H9 (cell line): Measurements from ENCODE around the gene GFY. TPM values are rescaled to one million over a fixed set of nuclear protein-coding genes. Genes with fewer than 3 reads are reported as not detected.

Source experiments
- DNase-seq: peaks from one replicate; pipeline ENCODE4 v3.0.0-alpha.2; 2017
- H2AFZ ChIP-seq: one replicate; pipeline ENCODE4 v1.6.1; 2013; ENCODE audit warnings: mild to moderate bottlenecking, low read length, control low read depth, moderate library complexity
- H2AK5ac ChIP-seq: 2 replicates; pipeline ENCODE4 v1.6.1; 2013; ENCODE audit warnings: low read length, control low read depth, mixed read lengths; ENCODE audit not compliant: insufficient read length
- H2BK120ac ChIP-seq: one replicate; pipeline ENCODE4 v1.6.1; 2013; ENCODE audit warnings: low read depth, mild to moderate bottlenecking, low read length, control low read depth, inconsistent platforms; ENCODE audit not compliant: poor library complexity, severe bottlenecking
- H2BK12ac ChIP-seq: 2 replicates; pipeline ENCODE4 v1.6.1; 2013; ENCODE audit warnings: low read length, control low read depth, mixed read lengths, low read depth; ENCODE audit not compliant: insufficient read length
- H2BK15ac ChIP-seq: 2 replicates; pipeline ENCODE4 v1.6.1; 2013; ENCODE audit warnings: low read depth, low read length, control low read depth
- H2BK20ac ChIP-seq: one replicate; pipeline ENCODE4 v1.6.1; 2013; ENCODE audit warnings: low read depth, mild to moderate bottlenecking, low read length, control low read depth, inconsistent platforms; ENCODE audit not compliant: poor library complexity, severe bottlenecking
- H2BK5ac ChIP-seq: 2 replicates; pipeline ENCODE4 v1.6.1; 2013; ENCODE audit warnings: low read length, control low read depth, mixed read lengths; ENCODE audit not compliant: insufficient read length
- H3K14ac ChIP-seq: 2 replicates; pipeline ENCODE4 v1.6.1; 2013; ENCODE audit warnings: low read length, control low read depth; ENCODE audit not compliant: insufficient read depth
- H3K18ac ChIP-seq: 2 replicates; pipeline ENCODE4 v1.6.1; 2013; ENCODE audit warnings: low read depth, mild to moderate bottlenecking, mixed read lengths, low read length, control low read depth; ENCODE audit not compliant: insufficient read length
- H3K23ac ChIP-seq: 2 replicates; pipeline ENCODE4 v1.6.1; 2013; ENCODE audit warnings: low read length, control low read depth, mixed read lengths, low read depth; ENCODE audit not compliant: insufficient read length
- H3K23me2 ChIP-seq: 2 replicates; pipeline ENCODE4 v1.6.1; 2013; ENCODE audit warnings: low read depth, mild to moderate bottlenecking, mixed read lengths, low read length, control low read depth; ENCODE audit not compliant: insufficient read length, poor library complexity, severe bottlenecking
- H3K27ac ChIP-seq: 2 replicates; pipeline ENCODE4 v1.5.1; 2013; ENCODE audit warnings: low read length, control low read depth, mixed read lengths, low read depth; ENCODE audit not compliant: insufficient read length
- H3K27me3 ChIP-seq: 2 replicates; pipeline ENCODE4 v1.6.1; 2013; ENCODE audit warnings: low read length, control low read depth, inconsistent platforms; ENCODE audit not compliant: insufficient read depth
- H3K4ac ChIP-seq: 2 replicates; pipeline ENCODE4 v1.6.1; 2013; ENCODE audit warnings: low read depth, mild to moderate bottlenecking, control low read depth, inconsistent platforms, low read length, moderate library complexity
- H3K4me1 ChIP-seq: 2 replicates; pipeline ENCODE4 v1.6.1; 2013; ENCODE audit warnings: low read length, control low read depth, inconsistent platforms; ENCODE audit not compliant: insufficient read depth
- H3K4me2 ChIP-seq: 2 replicates; pipeline ENCODE4 v1.6.1; 2013; ENCODE audit warnings: low read length, control low read depth, mixed read lengths; ENCODE audit not compliant: insufficient read length, insufficient read depth
- H3K56ac ChIP-seq: 2 replicates; pipeline ENCODE4 v1.6.1; 2013; ENCODE audit warnings: low read depth, mild to moderate bottlenecking, mixed read lengths, low read length, control low read depth; ENCODE audit not compliant: insufficient read length
- H3K79me1 ChIP-seq: 2 replicates; pipeline ENCODE4 v1.6.1; 2013; ENCODE audit warnings: low read depth, mild to moderate bottlenecking, moderate library complexity, low read length, control low read depth, inconsistent platforms; ENCODE audit not compliant: insufficient read depth, poor library complexity, severe bottlenecking
- H3K79me2 ChIP-seq: 2 replicates; pipeline ENCODE4 v1.6.1; 2013; ENCODE audit warnings: low read length, control low read depth, inconsistent platforms; ENCODE audit not compliant: insufficient read depth
- H3K9ac ChIP-seq: 2 replicates; pipeline ENCODE4 v1.6.1; 2013; ENCODE audit warnings: low read length, control low read depth, mixed read lengths; ENCODE audit not compliant: insufficient read length; ENCODE audit errors: extremely low read depth
- H3K9me3 ChIP-seq: one replicate; pipeline ENCODE4 v1.6.1; 2013; ENCODE audit warnings: low read depth, low read length, inconsistent platforms; ENCODE audit not compliant: control insufficient read depth
- H3T11ph ChIP-seq: one replicate; pipeline ENCODE4 v1.6.1; 2013; ENCODE audit warnings: mild to moderate bottlenecking, low read length, control low read depth, inconsistent platforms
- H4K20me1 ChIP-seq: one replicate; pipeline ENCODE4 v1.6.1; 2013; ENCODE audit not compliant: control insufficient read depth, insufficient read length, insufficient read depth
- H4K5ac ChIP-seq: 2 replicates; pipeline ENCODE4 v1.6.1; 2013; ENCODE audit warnings: low read depth, mild to moderate bottlenecking, mixed read lengths, low read length, control low read depth; ENCODE audit not compliant: insufficient read length
- H4K8ac ChIP-seq: replicated peaks from 2 replicates; pipeline ENCODE4 v1.6.1; 2013; ENCODE audit warnings: low read length, control low read depth, mixed read lengths, low read depth; ENCODE audit not compliant: insufficient read length
- H4K91ac ChIP-seq: 2 replicates; pipeline ENCODE4 v1.6.1; 2013; ENCODE audit warnings: low read depth, mild to moderate bottlenecking, moderate library complexity, mixed read lengths, low read length, control low read depth; ENCODE audit not compliant: insufficient read length
- H3K27ac Mint-ChIP-seq, 3 experiments: 2 replicates in 2 of 3; 3 replicates in 1 of 3; pipeline ENCODE4 v1.8.0; 2020 to 2021; ENCODE audit warnings: mixed read lengths in 3 of 3, mild to moderate bottlenecking in 1 of 3, moderate library complexity in 1 of 3
- H3K27me3 Mint-ChIP-seq: 2 replicates; pipeline ENCODE4 v1.8.0; 2021; ENCODE audit warnings: low read depth, mild to moderate bottlenecking, moderate library complexity, mixed read lengths
- H3K36me3 Mint-ChIP-seq, 3 experiments: 2 replicates in 2 of 3; 3 replicates in 1 of 3; pipeline ENCODE4 v1.8.0; 2020 to 2021; ENCODE audit warnings: low read depth in 3 of 3, mixed read lengths in 3 of 3; ENCODE audit not compliant: insufficient read depth in 1 of 3
- H3K4me1 Mint-ChIP-seq, 2 experiments: 2 replicates each; pipeline ENCODE4 v1.8.0; 2020; ENCODE audit warnings: mixed read lengths in 2 of 2
- H3K4me3 Mint-ChIP-seq, 2 experiments: 2 replicates in 1 of 2; 3 replicates in 1 of 2; pipeline ENCODE4 v1.8.0; 2020 to 2021; ENCODE audit warnings: mild to moderate bottlenecking in 2 of 2, mixed read lengths in 2 of 2, moderate library complexity in 1 of 2
- H3K9me3 Mint-ChIP-seq, 2 experiments: 2 replicates in 1 of 2; 3 replicates in 1 of 2; pipeline ENCODE4 v1.8.0; 2020; ENCODE audit warnings: mild to moderate bottlenecking in 2 of 2, mixed read lengths in 2 of 2, moderate library complexity in 1 of 2
- CTCF ChIP-seq: fragments of 200-600 bp; sonication (generic); conservative IDR thresholded peaks from 3 replicates; pipeline ENCODE4 v1.8.0; 2021; ENCODE audit warnings: antibody characterized with exemption, mild to moderate bottlenecking
- WGBS: extraction: QIAGEN DNeasy Blood & Tissue Kit; methylation state at CpG from one replicate; pipeline ENCODE4 v1.1.7; 2013; ENCODE audit warnings: missing lambda C conversion rate, low lambda C conversion rate, mixed read lengths; ENCODE audit not compliant: insufficient read length; ENCODE audit errors: extremely low coverage; 5-methylcytosine and 5-hydroxymethylcytosine counted together
- total RNA-seq: library from RNA; stranded (reverse); gene quantifications from 2 replicates; pipeline ENCODE4 v1.2.1, GENCODE V29; 2021

The GFY gene
- total RNA-seq, 1 experiment from 2014 or later = 1.3 TPM

GRCh38 chr19:49408816-49409440 lies 16.3 kb upstream of the GFY start:
- H2BK15ac ChIP-seq = no peak overlapping the region
- peaks cover 1% of the 10 kb centered on the region for H4K20me1 ChIP-seq
- H3K27ac Mint-ChIP-seq = no peak overlapping the region; a peak in 2 of 7 replicates
- H3K9ac ChIP-seq = no peak overlapping the region
- peaks cover 37 to 38% of the 10 kb centered on the region in 2 experiments for H3K4me1 Mint-ChIP-seq
- no peaks in the 10 kb centered on the region for H3K79me1 ChIP-seq
- H3K4me3 Mint-ChIP-seq = no peak overlapping the region
- H3K79me2 ChIP-seq = no peaks in the 10 kb centered on the region
- H3K9me3 ChIP-seq = no peaks in the 10 kb centered on the region
- H3K36me3 Mint-ChIP-seq = no peaks in the 10 kb centered on the region; a peak in 1 of 7 replicates
- peaks cover 11% of the 10 kb centered on the region for H3K27me3 Mint-ChIP-seq
- no peak overlapping the region for H3K4me2 ChIP-seq
- H3K27ac ChIP-seq = no peak overlapping the region
- peaks cover 6% of the 10 kb centered on the region; the same call in 1 of the 2 replicates for H3K4me1 ChIP-seq
- DNase-seq = no peak
- no peak overlapping the region for H4K91ac ChIP-seq
- H3T11ph ChIP-seq = no peak overlapping the region
- H2AK5ac ChIP-seq = no peak overlapping the region
- no peak overlapping the region for H2BK12ac ChIP-seq
- no peak overlapping the region for H2BK5ac ChIP-seq
- no CpG with 5 or more reads among the region's 8 CpGs for WGBS
- H3K14ac ChIP-seq = no peak overlapping the region
- H3K23me2 ChIP-seq = no peaks in the 10 kb centered on the region
- no peak overlapping the region for H3K18ac ChIP-seq
- H4K5ac ChIP-seq = no peak overlapping the region
- H3K27me3 ChIP-seq = no peaks in the 10 kb centered on the region
- H2BK120ac ChIP-seq = no peak overlapping the region
- no peak overlapping the region for H3K23ac ChIP-seq
- no peak overlapping the region for H2AFZ ChIP-seq
- H2BK20ac ChIP-seq = no peak overlapping the region
- no peak overlapping the region for H4K8ac ChIP-seq
- no peaks in the 10 kb centered on the region for H3K9me3 Mint-ChIP-seq
- no peak overlapping the region for H3K56ac ChIP-seq
- no peak overlapping the region for H3K4ac ChIP-seq
- no peak for TF ChIP-seq CTCF
